IMR-90 (cell line): ENCODE measurements around the gene PHOSPHO1.

Experiments used
- CEBPB ChIP-seq: IDR thresholded peaks from 2 replicates; pipeline ENCODE4 v1.6.1; 2012; ENCODE audit warnings: low read depth, low read length, improper control_type of control experiment
- FOS ChIP-seq: fragments of 150-350 bp; IDR thresholded peaks from 2 replicates; pipeline ENCODE4 v1.6.1; 2016; ENCODE audit warnings: low read depth, low read length
- MAFK ChIP-seq: IDR thresholded peaks from 2 replicates; pipeline ENCODE4 v1.6.1; 2012; ENCODE audit warnings: low read depth, low read length, improper control_type of control experiment
- POLR2A ChIP-seq: IDR thresholded peaks from 2 replicates; pipeline ENCODE4 v1.6.1; 2012; ENCODE audit warnings: mild to moderate bottlenecking, low read depth, low read length
- RCOR1 ChIP-seq: IDR thresholded peaks from 2 replicates; pipeline ENCODE4 v1.6.1; 2012; ENCODE audit warnings: mild to moderate bottlenecking, low read length, improper control_type of control experiment; ENCODE audit not compliant: insufficient replicate concordance
- RFX5 ChIP-seq: IDR thresholded peaks from 2 replicates; pipeline ENCODE4 v1.8.0; 2012; ENCODE audit warnings: low read depth, mild to moderate bottlenecking, low read length, moderate library complexity
- TF ChIP-seq, protein P1 (sequence below): conservative IDR thresholded peaks from 2 replicates; pipeline ENCODE4 v1.5.1; 2012; ENCODE audit warnings: mild to moderate bottlenecking, low read depth, low read length, improper control_type of control experiment
- TF ChIP-seq, protein P2 (sequence below): fragments of 150-350 bp; IDR thresholded peaks from 2 replicates; pipeline ENCODE4 v1.6.1; 2017; ENCODE audit warnings: mild to moderate bottlenecking, antibody characterized with exemption, low read length, low read depth

DNA sequence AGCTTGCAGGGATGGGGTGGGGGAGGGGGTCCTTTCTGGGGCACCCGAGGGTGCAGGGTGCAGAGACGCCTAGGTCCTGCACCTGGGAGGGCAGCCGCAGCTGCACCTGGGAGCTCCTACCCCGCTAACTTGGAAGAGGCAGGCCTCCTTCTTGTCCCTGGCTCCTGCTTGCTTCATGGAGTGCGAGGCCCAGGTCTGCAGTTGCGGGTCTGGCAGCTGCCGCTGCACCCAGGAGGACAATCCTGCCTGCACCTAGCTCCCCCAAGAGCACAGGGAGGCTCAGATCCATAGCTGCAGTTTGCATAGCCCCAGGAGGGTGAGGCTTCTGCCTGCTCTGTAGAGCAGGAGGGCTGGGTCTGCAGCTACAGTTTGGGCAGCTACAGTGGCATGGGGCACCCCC, 46.8 kb downstream of the PHOSPHO1 start:
- TF ChIP-seq, protein P1, sequence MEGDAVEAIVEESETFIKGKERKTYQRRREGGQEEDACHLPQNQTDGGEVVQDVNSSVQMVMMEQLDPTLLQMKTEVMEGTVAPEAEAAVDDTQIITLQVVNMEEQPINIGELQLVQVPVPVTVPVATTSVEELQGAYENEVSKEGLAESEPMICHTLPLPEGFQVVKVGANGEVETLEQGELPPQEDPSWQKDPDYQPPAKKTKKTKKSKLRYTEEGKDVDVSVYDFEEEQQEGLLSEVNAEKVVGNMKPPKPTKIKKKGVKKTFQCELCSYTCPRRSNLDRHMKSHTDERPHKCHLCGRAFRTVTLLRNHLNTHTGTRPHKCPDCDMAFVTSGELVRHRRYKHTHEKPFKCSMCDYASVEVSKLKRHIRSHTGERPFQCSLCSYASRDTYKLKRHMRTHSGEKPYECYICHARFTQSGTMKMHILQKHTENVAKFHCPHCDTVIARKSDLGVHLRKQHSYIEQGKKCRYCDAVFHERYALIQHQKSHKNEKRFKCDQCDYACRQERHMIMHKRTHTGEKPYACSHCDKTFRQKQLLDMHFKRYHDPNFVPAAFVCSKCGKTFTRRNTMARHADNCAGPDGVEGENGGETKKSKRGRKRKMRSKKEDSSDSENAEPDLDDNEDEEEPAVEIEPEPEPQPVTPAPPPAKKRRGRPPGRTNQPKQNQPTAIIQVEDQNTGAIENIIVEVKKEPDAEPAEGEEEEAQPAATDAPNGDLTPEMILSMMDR = no peak
- TF ChIP-seq POLR2A (no peak), MAFK (no peak), FOS (no peak), CEBPB (no peak), RCOR1 (no peak), RFX5 (no peak)
- TF ChIP-seq, protein P2, sequence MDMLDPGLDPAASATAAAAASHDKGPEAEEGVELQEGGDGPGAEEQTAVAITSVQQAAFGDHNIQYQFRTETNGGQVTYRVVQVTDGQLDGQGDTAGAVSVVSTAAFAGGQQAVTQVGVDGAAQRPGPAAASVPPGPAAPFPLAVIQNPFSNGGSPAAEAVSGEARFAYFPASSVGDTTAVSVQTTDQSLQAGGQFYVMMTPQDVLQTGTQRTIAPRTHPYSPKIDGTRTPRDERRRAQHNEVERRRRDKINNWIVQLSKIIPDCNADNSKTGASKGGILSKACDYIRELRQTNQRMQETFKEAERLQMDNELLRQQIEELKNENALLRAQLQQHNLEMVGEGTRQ = no peak
